NAMALWA (cell line): ENCODE results near the gene MCAM.
A peak's percentile ranks its signal among the peaks of the same experiment; 100 is the strongest.

Source experiments
- DNase-seq: peaks from one replicate; pipeline ENCODE4 v3.0.0-alpha.2; 2015; ENCODE audit warnings: low spot score

The MCAM gene

DNA sequence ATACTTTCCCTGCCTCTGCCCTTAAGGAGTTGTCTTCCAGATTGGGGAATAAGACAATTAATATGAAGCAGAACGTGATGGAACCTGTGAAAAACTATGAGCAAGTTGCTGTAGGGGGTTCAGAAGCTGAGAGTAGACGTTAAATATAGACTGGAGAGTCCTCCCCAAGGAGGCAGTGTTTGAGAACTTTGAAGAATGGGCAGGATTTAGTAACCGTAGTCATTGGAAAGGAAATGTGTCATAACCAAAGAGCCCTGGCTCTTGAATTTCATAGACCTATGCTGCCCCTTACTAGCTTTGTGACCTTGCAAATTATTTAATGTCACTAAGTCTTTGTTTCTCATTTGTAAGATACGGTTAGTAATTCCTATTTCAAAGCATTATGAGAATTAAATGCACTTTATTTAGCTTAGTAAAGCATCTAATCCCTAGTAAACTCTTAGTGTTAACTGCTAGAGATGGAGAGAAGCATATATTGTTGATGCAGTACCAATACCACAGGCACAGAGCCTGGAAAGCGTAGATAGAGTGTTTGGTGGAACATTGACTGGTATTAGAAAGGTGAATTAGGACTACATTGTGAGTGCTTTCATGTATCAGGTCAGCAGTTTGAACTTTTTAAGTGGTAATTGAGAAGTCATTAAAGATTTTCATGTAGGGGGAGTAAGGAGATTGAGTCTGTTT is 54.1 kb downstream of the MCAM start:
- no peak for DNase-seq

DNA sequence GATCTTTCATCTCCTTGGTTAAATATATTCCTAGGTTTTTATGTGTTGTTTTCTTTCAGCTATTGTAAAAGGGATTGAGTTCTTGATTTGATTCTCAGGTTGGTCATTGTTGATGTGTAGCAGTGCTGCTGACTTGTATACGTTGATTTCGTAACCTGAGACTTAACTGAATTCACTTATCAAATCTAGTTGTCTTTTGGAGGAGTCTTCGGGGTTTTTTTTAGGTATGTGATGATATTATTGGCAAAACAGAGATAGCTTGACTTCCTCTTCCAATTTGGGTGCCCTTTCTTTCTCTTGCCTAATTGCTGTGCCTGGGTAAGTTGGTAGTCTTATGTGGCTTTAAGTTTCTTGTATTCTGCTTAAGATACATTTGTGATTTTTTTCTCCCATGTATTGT is 57.9 kb downstream of the MCAM start:
- DNase-seq, result peak; percentile 28
